GM12875 (cell line): ENCODE data around the gene OVOL3.

Experiments used
- H3K4me3 ChIP-seq: one replicate; pipeline ENCODE4 v1.5.1; 2011; ENCODE audit warnings: low read depth, low read length, control low read depth
- CTCF ChIP-seq: IDR thresholded peaks from 2 replicates; pipeline ENCODE4 v1.5.1; 2011; ENCODE audit warnings: low read depth, mild to moderate bottlenecking, control low read depth, inconsistent platforms, low read length, moderate library complexity, borderline replicate concordance; ENCODE audit not compliant: insufficient read depth

OVOL3 gene

GRCh38 chr19:36079389-36079945 is 31.5 kb upstream of the OVOL3 start:
- TF ChIP-seq CTCF: no peak
- no peak overlapping the region for H3K4me3 ChIP-seq

- H3K4me3 ChIP-seq: no peak overlapping the region
- TF ChIP-seq CTCF: no peak
These were observed 29.6 kb upstream of the OVOL3 start for GRCh38 chr19:36081385-36081784.

GRCh38 chr19:36081894-36082293 is 29.0 kb upstream of the OVOL3 start:
- no peak for TF ChIP-seq CTCF
- no peak overlapping the region for H3K4me3 ChIP-seq

GRCh38 chr19:36082916-36083315 is 28.0 kb upstream of the OVOL3 start:
- no peak overlapping the region for H3K4me3 ChIP-seq
- no peak for TF ChIP-seq CTCF

- no peak for TF ChIP-seq CTCF
- no peak overlapping the region for H3K4me3 ChIP-seq
These were observed 26.5 kb upstream of the OVOL3 start for GRCh38 chr19:36084231-36085009.

GRCh38 chr19:36086326-36086725 is 24.6 kb upstream of the OVOL3 start:
- no peak overlapping the region for H3K4me3 ChIP-seq
- no peak for TF ChIP-seq CTCF

GRCh38 chr19:36089847-36090246 is 21.1 kb upstream of the OVOL3 start:
- no peak overlapping the region for H3K4me3 ChIP-seq
- TF ChIP-seq CTCF: no peak
